ENCODE data around the gene SIPA1. TPM values are rescaled to one million over a fixed set of nuclear protein-coding genes. Genes with fewer than 3 reads are reported as not detected.

SIPA1 gene
- total RNA-seq, 6 experiments from 2014 or later: 23.0 to 41.3 (median 38.3) TPM

DNA sequence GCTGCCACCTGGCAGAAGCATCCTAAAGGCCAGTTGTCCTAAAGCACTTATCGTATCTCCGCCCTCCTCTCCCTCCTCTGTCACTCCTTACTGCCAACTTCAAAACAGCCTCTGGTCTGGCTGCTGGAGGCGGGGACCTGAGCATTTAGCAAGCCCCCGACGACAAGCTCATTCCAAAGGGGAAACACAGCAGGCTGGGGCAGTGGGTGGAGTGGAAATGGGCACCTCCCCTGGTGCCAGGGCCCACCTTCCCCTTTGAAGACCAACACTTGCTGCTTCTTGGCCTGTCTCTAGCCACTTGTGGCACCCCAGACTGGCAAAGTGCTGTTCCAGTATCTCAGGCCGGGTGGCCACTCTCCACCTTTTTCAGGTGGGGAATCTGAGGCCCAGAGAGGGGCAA, 27.5 kb upstream of the SIPA1 start:
- Mint-ChIP-seq H3K36me3 (ENCODE audit: low read depth) (peaks cover 15% of the 10 kb centered on the region), H3K9me3 (no peaks in the 10 kb centered on the region), H3K4me1 (ENCODE audit: low read depth) (peaks cover 48% of the 10 kb centered on the region), H3K4me3 (peak overlapping the region; percentile 1), H3K27ac (peak overlapping the region; percentile 19; the same call in 1 of the 2 replicates), H3K27me3 (ENCODE audit: insufficient read depth) (peaks cover 3% of the 10 kb centered on the region)
- TF ChIP-seq, protein P1, sequence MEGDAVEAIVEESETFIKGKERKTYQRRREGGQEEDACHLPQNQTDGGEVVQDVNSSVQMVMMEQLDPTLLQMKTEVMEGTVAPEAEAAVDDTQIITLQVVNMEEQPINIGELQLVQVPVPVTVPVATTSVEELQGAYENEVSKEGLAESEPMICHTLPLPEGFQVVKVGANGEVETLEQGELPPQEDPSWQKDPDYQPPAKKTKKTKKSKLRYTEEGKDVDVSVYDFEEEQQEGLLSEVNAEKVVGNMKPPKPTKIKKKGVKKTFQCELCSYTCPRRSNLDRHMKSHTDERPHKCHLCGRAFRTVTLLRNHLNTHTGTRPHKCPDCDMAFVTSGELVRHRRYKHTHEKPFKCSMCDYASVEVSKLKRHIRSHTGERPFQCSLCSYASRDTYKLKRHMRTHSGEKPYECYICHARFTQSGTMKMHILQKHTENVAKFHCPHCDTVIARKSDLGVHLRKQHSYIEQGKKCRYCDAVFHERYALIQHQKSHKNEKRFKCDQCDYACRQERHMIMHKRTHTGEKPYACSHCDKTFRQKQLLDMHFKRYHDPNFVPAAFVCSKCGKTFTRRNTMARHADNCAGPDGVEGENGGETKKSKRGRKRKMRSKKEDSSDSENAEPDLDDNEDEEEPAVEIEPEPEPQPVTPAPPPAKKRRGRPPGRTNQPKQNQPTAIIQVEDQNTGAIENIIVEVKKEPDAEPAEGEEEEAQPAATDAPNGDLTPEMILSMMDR (IDR thresholded peaks at IDR 0.05): no peak
- no peak for DNase-seq

DNA sequence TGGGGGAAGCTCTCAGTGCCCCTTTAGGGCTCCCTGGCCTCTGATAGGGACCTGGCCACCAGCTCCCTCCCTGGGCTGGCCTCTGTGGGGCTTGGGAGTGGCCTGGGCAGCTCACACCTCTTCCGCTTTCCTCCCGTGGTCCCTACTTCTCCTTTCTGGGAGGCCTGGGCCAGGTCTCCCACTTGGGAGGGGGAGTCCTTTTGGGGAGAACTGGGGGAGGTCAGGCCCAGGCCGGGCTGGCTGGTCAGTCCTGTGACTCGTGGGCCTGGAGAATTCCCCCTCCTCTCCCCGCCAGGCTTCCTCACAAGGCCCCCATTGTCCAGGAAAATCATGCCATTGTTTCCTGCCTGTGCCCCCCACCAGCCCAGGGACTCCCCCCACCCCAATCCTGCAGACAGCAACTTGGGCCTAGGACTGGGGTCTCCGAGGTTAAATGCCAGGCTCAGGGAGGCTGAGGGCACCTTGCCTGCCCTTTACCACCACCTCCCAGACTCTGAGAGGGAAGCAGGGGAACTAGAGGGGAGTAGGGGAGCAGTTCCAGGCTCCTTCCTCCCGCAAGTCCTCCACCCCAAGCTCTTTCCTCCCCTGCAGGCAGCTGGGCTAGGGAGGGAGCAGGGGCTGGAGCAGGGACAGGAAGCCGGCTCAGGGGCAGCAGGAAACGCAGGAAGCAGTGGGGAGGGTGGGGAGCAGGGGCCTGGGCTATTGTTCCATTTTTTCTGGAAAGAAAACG, 26.7 kb upstream of the SIPA1 start:
- no peak for DNase-seq
- H3K4me3 Mint-ChIP-seq: peak overlapping the region; percentile 96
- H3K36me3 Mint-ChIP-seq (ENCODE audit: low read depth): peaks cover 15% of the 10 kb centered on the region
- peaks cover 48% of the 10 kb centered on the region for H3K4me1 Mint-ChIP-seq (ENCODE audit: low read depth)
- TF ChIP-seq, protein P1 (IDR thresholded peaks at IDR 0.05): no peak
- H3K9me3 Mint-ChIP-seq: no peaks in the 10 kb centered on the region
- peak overlapping the region; percentile 77; the same call in 1 of the 2 replicates for H3K27ac Mint-ChIP-seq
- H3K27me3 Mint-ChIP-seq (ENCODE audit: insufficient read depth): peaks cover 3% of the 10 kb centered on the region

DNA sequence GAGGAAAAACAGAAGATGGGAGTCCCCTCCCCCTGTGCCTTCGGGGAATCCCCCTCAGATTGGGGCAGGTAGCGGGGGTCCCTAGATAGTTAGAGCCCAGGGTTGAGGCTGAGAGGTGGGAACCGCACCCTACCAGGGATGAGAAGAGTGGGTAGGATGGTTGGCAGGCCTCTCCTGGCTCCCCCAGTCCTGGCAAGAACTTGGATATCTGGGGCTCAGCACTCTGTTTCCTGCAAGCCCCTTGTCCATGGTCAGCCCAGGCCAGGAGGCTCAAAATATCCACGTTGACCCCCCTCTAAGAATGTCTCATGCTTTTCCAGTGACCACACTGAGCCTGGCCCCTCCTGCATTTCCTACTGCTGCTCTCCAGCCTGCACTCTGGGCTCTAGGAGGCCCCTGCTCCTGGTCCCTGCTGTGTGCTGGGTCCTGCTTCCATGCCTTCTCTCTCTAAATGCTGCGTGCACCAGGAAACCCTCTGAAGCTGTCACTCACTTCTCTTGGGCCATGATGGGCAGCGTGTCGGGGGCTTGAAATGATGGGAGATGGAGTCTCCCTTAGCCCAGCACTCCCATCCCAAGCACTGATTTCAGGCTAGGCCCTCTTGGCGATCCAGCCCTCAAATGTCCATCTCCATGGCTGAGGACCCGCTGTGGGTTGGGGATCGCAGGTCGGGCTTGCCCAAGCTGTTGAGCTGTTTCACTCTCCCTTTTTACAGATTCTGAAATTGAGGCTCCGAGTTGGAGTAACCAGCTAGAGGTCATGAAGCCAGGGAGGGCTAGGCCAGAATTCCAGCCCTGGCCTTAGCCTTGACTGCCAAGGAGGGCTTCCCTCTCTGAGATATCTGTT, 25.9 kb upstream of the SIPA1 start:
- Mint-ChIP-seq H3K9me3 (no peaks in the 10 kb centered on the region), H3K4me3 (peak overlapping the region; percentile 96), H3K4me1 (ENCODE audit: low read depth) (peaks cover 55% of the 10 kb centered on the region), H3K27me3 (ENCODE audit: insufficient read depth) (peaks cover 1% of the 10 kb centered on the region), H3K27ac (peak overlapping the region; percentile 77), H3K36me3 (ENCODE audit: low read depth) (peaks cover 23% of the 10 kb centered on the region)
- DNase-seq: no peak
- TF ChIP-seq, protein P1 (IDR thresholded peaks at IDR 0.05): no peak

DNA sequence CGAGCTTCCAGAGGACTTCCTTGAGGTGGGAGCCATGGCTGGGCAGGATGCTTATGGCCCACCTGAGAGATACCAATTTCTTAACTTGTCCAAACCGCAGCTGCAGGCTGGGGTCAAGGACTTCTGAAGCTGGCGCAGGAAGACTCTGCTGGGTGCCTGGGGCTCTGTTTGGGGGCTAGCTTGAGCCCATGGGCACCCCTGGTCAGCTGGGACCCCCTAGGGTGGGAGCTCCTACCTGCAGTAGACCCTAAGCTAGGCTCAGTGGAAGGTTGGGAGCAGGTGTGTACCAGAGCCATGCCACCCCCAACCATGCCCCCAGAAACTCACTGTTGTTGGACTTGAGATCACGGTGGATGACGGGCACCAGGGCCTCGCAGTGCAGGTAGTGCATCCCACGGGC, 25.2 kb upstream of the SIPA1 start:
- TF ChIP-seq, protein P1 (IDR thresholded peaks at IDR 0.05): no peak
- H3K27me3 Mint-ChIP-seq (ENCODE audit: insufficient read depth): peaks cover 1% of the 10 kb centered on the region
- DNase-seq: no peak
- peaks cover 25% of the 10 kb centered on the region for H3K36me3 Mint-ChIP-seq (ENCODE audit: low read depth)
- peaks cover 58% of the 10 kb centered on the region for H3K4me1 Mint-ChIP-seq (ENCODE audit: low read depth)
- H3K9me3 Mint-ChIP-seq: no peaks in the 10 kb centered on the region
- peak overlapping the region; percentile 96 for H3K4me3 Mint-ChIP-seq
- H3K27ac Mint-ChIP-seq: peak overlapping the region; percentile 77

DNA sequence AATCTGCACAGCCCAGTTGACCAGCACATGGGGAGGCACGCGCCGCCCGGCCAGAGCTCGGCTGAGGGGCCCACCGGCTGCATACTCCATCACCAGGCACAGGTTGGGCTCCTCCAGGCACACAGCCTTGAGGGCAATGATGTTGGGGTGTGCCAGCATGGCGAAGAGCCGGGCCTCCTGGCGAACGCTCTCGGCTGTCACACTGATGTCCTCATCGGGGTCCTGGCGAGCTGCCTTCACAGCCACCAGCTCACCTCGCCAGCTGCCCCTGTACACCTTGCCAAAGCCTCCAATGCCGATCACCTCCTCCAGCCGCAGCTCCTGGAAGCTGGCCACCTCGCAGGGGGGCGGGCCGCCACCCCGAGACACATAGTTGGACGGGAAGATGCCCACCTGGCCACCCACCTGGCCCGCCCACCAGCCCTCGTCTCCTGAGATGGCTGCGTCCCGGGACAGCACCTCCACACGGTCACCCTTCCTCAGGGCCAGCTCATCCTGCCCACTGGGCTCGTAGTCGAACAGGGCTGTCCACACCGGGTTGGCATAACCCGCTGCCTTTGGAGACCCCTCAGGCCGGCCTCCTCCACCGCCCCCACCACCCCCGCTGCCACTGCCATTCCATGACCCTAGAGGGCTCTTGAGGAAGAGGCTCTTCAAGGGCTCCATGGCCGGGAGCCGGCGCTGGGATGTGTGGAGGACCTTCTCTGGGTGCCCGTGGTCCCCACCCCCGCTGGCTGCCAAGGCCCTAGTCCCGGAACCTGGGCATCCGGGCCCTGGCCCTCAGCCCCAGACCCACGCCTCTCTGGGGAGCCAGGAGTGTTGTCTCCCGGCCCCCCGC, 24.6 kb upstream of the SIPA1 start:
- peak overlapping the region; percentile 92 for H3K27ac Mint-ChIP-seq

More for the DNA sequence above, 24.6 kb upstream of the SIPA1 start:
- H3K36me3 Mint-ChIP-seq (ENCODE audit: low read depth): peaks cover 25% of the 10 kb centered on the region
- no peak for DNase-seq
- H3K4me3 Mint-ChIP-seq: peak overlapping the region; percentile 96
- H3K27me3 Mint-ChIP-seq (ENCODE audit: insufficient read depth): peaks cover 2% of the 10 kb centered on the region
- no peaks in the 10 kb centered on the region for H3K9me3 Mint-ChIP-seq
- TF ChIP-seq, protein P1 (IDR thresholded peaks at IDR 0.05): no peak
- H3K4me1 Mint-ChIP-seq (ENCODE audit: low read depth): peaks cover 58% of the 10 kb centered on the region
